HG02759 (cell line): ENCODE results near the gene CHST11.

Source experiments
- ATAC-seq: cut with Tn5 transposase; IDR thresholded peaks from one replicate; pipeline ENCODE4 v1.9.1; 2021; ENCODE audit warnings: mild to moderate bottlenecking, moderate library complexity; ENCODE audit not compliant: unreplicated experiment

Gene CHST11

GRCh38 chr12:104479123-104479662 lies 22.4 kb downstream of the CHST11 start:
- no peak for ATAC-seq

- no peak for ATAC-seq
These were observed 23.3 kb downstream of the CHST11 start for GRCh38 chr12:104480012-104480411.

- no peak for ATAC-seq
These were observed 24.2 kb downstream of the CHST11 start for GRCh38 chr12:104480826-104481440.

GRCh38 chr12:104482113-104482512 lies 25.4 kb downstream of the CHST11 start:
- no peak for ATAC-seq

- ATAC-seq = no peak
These were observed 26.0 kb downstream of the CHST11 start for GRCh38 chr12:104482748-104483147.

DNA sequence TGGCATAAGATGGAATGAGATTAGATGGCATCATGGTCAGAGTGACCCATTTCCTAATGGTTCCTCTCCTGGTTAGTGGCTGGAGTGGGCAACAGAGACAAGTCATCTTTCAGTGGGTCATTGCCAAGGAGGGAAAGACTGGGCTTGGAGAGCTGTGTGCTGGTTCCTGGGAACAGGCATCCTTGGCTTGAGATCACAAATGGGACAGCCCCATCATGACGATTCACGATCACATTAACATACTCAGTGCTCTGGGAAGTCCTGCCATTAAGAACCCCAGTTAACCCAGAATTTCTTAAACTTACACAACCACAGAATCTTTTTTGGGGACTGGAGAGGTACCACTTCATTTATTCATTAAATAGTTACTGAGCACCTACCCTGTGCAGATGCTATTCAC lies 27.3 kb downstream of the CHST11 start:
- ATAC-seq = no peak

DNA sequence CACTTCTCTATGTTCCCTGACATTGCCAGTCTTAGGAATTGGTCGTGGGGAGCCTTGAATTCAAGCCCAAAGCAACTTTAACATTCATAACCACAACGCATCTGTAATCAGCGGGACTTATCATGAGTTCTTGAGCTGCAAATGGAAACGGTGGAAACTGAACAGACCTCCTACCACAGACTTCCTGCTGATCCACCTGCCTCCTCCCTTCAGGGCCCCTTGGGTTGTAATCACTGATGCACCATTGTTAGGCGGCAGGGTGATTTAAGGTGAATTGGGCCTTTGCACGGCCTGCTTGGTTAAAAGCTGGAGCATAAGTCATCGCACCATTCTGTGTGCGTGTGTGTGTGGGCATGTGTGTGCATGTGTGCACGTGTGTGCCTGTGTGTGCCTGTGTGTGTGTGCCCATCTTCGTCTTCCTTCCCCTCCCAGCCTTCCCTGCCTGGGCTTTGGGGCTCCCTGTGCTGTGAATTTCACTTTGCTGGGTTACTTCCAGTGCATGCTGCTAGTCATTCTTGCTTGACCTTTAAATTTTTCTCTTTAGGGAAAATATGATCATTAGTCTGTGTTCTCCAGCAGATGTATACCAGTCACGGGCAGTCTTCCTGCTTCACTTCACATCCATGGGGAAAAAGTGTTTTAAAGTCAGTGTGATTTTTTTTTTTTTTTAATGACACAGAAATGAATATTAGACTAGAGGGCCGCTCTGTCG lies 29.1 kb downstream of the CHST11 start:
- no peak for ATAC-seq

- no peak for ATAC-seq
These were observed 29.6 kb downstream of the CHST11 start for GRCh38 chr12:104486363-104486750.

- ATAC-seq = peak; percentile 45
These were observed 30.4 kb downstream of the CHST11 start for GRCh38 chr12:104486943-104487819.

DNA sequence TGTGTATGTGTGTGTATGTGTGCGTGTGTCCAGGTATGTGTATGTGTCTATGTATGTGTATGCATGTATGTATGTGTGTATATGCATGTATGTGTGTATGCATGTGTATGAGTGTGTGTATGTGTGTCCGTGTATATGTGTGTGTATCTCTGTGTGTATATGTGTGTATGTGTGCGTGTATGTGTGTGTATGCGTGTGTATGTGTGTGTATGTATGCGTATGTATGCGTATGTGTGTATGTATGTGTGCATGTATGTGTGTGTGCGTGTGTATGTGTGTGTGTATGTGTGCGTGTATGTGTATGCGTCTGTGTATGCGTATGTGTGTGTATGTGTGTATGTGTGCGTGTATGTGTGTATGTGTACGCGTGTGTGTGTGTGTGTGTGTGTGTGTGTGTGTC lies 31.6 kb downstream of the CHST11 start:
- no peak for ATAC-seq

DNA sequence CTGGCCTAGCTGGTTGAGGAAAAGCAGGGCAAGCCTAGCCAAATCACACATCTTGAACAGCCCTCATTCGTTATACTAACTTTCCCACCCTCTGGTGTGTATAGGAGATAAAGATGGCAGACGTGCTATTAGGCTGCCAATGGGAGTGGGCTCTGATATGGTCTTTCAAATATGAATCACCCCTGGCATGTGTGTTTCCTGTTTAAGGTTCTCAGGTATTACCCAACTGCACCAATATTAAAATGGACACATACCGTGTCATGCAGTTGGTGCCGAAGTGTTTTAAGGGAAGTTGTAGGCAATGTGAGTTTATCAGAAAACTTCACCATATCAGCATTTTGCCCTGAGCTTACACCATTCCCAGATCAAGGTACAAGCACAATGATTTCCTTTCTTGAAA lies 33.4 kb downstream of the CHST11 start:
- ATAC-seq = no peak

- no peak for ATAC-seq
These were observed 34.1 kb downstream of the CHST11 start for GRCh38 chr12:104490850-104491249.

- no peak for ATAC-seq
These were observed 36.7 kb downstream of the CHST11 start for GRCh38 chr12:104493496-104493895.

DNA sequence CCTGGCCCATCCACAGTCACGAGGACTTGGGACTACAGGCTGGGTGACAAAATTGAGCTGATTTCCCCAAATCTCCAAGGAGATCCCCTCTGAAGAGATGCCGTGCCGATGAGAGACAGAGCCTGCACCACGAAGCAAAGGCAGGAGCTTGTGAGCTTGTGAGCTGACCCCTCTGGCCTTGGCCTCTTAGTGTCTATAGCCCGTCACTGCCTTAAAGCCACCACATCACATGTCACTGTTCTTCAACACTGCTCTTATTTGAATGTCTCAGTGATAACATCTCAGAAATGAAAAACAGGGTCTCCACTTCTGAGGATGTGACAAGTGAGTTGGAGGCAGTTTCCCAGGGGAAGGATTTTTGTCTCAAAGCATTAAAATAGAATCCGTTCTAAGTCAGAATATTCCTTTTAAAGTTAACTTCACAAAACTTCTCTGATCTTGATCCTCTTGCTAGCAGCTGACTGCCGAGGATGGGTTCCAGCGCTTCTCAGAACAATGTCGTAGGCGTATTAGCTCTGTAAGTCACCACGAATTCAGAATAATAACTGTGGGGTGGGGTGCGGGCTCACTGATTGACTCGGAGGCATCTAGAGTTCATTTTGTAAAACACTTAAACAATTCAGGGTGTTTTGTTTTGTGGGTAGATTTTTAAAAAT lies 37.5 kb downstream of the CHST11 start:
- peak; percentile 56 for ATAC-seq

DNA sequence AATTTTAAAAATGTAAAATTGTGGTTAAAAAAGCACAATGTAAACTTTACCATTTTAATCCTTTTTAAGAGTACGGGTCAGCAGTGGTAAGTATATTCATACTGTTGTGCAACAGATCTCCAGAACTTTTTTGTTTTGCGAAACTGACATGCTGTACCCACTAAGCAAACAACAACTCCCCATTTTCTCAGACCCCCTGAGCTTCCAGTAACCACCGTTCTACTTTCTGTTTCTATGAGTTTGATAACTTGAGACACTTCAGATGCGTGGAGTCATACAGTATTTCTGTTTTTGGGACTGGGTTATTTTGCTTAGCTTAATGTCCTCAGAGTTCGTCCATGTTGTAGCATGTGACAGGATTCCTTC lies 38.0 kb downstream of the CHST11 start:
- peak; percentile 31 for ATAC-seq

DNA sequence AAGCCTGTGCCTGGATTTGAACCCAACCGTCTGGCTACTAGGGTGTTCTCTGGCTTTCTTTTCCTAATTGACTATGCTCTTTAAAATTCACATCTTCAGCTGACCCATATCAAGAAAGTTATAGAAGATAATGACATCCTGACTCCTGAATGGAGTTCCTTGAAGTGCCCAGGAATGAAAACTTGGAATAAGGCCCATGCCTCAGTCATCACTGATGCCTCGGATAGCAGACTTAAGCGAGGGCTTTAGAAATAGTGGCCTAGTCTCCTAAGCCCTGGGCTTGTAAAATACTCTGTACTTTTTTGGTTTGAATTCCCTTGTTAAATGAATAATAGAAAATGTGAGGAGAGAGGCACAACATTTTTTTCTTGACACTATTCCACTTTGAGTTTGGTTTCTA lies 39.0 kb downstream of the CHST11 start:
- no peak for ATAC-seq

GRCh38 chr12:104496336-104496735 lies 39.6 kb downstream of the CHST11 start:
- no peak for ATAC-seq

- ATAC-seq = no peak
These were observed 41.6 kb downstream of the CHST11 start for GRCh38 chr12:104498211-104498801.

GRCh38 chr12:104499668-104500332 lies 43.1 kb downstream of the CHST11 start:
- ATAC-seq = no peak

DNA sequence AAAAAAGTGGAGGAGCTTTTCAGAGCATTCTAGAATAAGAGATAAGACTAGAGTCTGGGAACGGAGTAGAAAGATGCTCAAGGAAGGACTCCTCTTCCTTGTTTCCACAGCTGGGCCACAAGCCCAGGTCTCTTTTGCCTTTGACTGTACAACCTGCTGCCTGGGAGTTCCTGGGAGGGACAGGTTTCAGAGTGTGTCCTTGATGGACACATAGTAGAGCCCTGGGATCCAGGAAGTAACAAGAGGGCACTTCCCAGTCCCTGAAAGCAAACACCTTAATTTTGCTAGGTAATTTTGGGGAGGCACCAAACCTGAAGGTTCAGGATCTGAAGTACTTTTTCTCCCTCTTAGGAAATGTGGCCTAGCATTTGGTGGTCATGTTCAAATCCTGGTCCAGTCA lies 44.4 kb downstream of the CHST11 start:
- no peak for ATAC-seq
